GM12892 (cell line): ENCODE data around the gene PSMF1.

Experiments
- POLR2A ChIP-seq: IDR thresholded peaks from 2 replicates; pipeline ENCODE4 v1.6.1; 2011; ENCODE audit warnings: low read depth, low read length, control low read depth
- POLR2AphosphoS5 ChIP-seq: IDR thresholded peaks from 2 replicates; pipeline ENCODE4 v1.6.1; 2011; ENCODE audit warnings: low read depth, low read length, control low read depth
- TAF1 ChIP-seq: IDR thresholded peaks from 2 replicates; pipeline ENCODE4 v1.6.1; 2011; ENCODE audit warnings: low read depth, mild to moderate bottlenecking, control low read depth, low read length, borderline replicate concordance

DNA sequence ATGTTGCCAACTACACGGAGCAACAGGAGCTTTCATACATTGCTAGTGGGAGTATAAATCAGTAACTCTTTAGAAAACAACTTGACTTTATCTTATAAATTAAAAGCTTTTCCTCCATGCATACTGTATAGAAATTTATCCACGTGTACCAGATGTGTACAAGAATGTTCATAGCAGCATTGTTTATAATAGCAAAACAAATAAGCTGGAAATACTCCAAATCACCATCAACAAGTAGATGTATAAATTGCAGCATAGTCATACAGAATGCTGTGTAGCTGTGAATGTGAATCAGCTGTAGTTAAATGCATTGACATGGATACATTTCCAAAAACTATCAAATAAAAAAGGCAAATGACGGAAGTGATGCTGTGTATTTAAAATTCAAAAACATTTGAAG, 6.0 kb downstream of the PSMF1 start:
- TF ChIP-seq POLR2A = no peak
- no peak for TF ChIP-seq POLR2AphosphoS5
- no peak for TF ChIP-seq TAF1
